CD4-positive, alpha-beta T cell (primary cell): ENCODE measurements around the gene UNC13D. TPM values are rescaled to one million over a fixed set of nuclear protein-coding genes. Genes with fewer than 3 reads are reported as not detected.

Experiments used
- ATAC-seq: fragments of 200-7000 bp; cut with Tn5 transposase; one replicate; pipeline ENCODE4 v1.10.0; 2022; ENCODE audit warnings: mild to moderate bottlenecking; ENCODE audit not compliant: poor library complexity
- CTCF ChIA-PET: fragments of 350-600 bp; sonication (Branson Sonifier 250); formaldehyde crosslinking; loops from one replicate; lab custom pipeline; 2021; ENCODE audit warnings: antibody characterized with exemption, inconsistent platforms; lab: Charles Lee
- POLR2A ChIA-PET: fragments of 350-600 bp; sonication (Branson Sonifier 250); formaldehyde crosslinking; loops from one replicate; lab custom pipeline; 2021; ENCODE audit warnings: antibody characterized with exemption, inconsistent platforms; lab: Charles Lee
- DNase-seq, 14 experiments: peaks; one replicate each; pipeline ENCODE4 v3.0.0-alpha.2; 2013 to 2020; ENCODE audit warnings: mixed read lengths in 2 of 14
- H3K27ac ChIP-seq, 2 donors: one replicate each; pipeline versions ENCODE4 v1.5.1 to v1.7.0; 2013; ENCODE audit warnings: low read length in 2 of 2, low read depth in 1 of 2, mild to moderate bottlenecking in 1 of 2
- H3K27me3 ChIP-seq, 2 experiments: 1 replicate in 1 of 2; 2 replicates in 1 of 2; pipeline versions ENCODE4 v1.6.1 to v1.7.0; 2013; ENCODE audit warnings: low read length in 2 of 2, control low read depth in 1 of 2, mild to moderate bottlenecking in 1 of 2, moderate library complexity in 1 of 2; ENCODE audit not compliant: insufficient read depth in 2 of 2, control insufficient read depth in 1 of 2
- H3K36me3 ChIP-seq: one replicate; pipeline ENCODE4 v1.6.1; 2013; ENCODE audit warnings: low read length, control low read depth; ENCODE audit not compliant: insufficient read depth
- H3K4me1 ChIP-seq: one replicate; pipeline ENCODE4 v1.6.1; 2013; ENCODE audit warnings: low read length, control low read depth; ENCODE audit not compliant: insufficient read depth
- H3K4me3 ChIP-seq: one replicate; pipeline ENCODE4 v1.5.1; 2013; ENCODE audit warnings: mild to moderate bottlenecking, low read length, moderate library complexity
- H3K9me3 ChIP-seq, 2 experiments: 1 replicate in 1 of 2; 2 replicates in 1 of 2; pipeline versions ENCODE4 v1.6.1 to v1.7.0; 2013; ENCODE audit warnings: low read length in 2 of 2, mild to moderate bottlenecking in 2 of 2, control low read depth in 1 of 2, moderate library complexity in 1 of 2; ENCODE audit not compliant: control insufficient read depth in 1 of 2, insufficient read depth in 1 of 2
- H3K27ac Mint-ChIP-seq: one replicate; pipeline ENCODE4 v1.8.0; 2020; ENCODE audit warnings: mixed read lengths
- H3K27me3 Mint-ChIP-seq: one replicate; pipeline ENCODE4 v1.8.0; 2021; ENCODE audit warnings: mixed read lengths
- H3K36me3 Mint-ChIP-seq: one replicate; pipeline ENCODE4 v1.8.0; 2021; ENCODE audit warnings: low read depth, mixed read lengths
- H3K4me1 Mint-ChIP-seq: one replicate; pipeline ENCODE4 v1.8.0; 2021; ENCODE audit warnings: low read depth, mixed read lengths
- H3K4me3 Mint-ChIP-seq: one replicate; pipeline ENCODE4 v1.8.0; 2020; ENCODE audit warnings: mild to moderate bottlenecking, mixed read lengths
- H3K9me3 Mint-ChIP-seq: one replicate; pipeline ENCODE4 v1.8.0; 2020; ENCODE audit warnings: mixed read lengths
- intact Hi-C, 2 experiments: fragments of 100-400 bp; cut with DNase I in 1 of 2; cut with micrococcal nuclease in 1 of 2; formaldehyde crosslinking; loops; one replicate each; pipeline versions ENCODE4 v1.15.1 to v1.9.0; 2023 to 2025; cut with DNase I, micrococcal nuclease
- total RNA-seq, 174 experiments: library from RNA in 2 of 174; stranded (reverse) in 2 of 174; gene quantifications; one replicate each; pipeline ENCODE4 v1.2.3 and lab custom pipeline; 2021 to 2026
- TF ChIP-seq, protein P1 (sequence below): fragments of 200-600 bp; IDR thresholded peaks from one replicate; pipeline ENCODE4 v1.8.0; 2022; ENCODE audit warnings: antibody characterized with exemption, mild to moderate bottlenecking

The UNC13D gene
- total RNA-seq, 2 experiments from 2014 or later: 110 to 112 TPM

DNA sequence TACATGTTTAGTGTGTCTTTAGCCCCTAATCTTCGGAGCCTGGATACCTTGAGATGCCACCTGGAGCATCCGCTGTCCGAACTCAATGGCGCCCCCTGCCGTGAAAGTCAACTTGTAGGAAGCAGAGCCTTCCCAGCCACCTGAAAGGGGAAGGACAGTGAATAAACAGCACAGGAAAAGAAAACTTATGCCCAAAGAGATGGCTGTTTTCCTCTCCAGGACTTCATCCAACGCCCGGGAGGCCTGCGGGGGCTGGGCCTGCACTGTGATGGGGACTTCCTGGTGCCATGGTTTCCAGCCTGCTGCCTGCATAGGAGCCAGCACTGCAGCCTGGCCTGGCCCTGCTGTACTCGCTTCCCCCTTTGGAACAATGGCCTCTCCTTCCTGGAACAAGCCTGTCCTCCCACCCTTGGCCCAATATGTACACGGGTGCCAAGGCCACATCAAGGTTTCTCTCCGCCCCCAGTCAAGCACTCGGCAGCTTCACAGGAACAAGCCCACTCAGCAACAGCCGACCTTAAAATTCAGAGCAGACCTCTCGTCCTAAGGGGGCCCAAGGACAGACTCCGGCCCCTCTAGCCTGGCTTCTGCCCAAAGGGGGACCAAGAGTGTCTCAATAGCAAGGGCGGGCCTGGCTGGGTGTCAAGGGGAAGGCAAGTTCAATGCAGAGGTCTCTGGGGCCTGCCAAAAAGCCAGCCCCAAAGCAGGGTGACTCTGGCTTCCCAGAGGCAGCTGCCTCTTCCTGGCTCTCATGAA, 4.5 kb upstream of the UNC13D start:
- Mint-ChIP-seq H3K4me1 (peaks cover 29% of the 10 kb centered on the region), H3K36me3 (peaks cover 71% of the 10 kb centered on the region), H3K9me3 (no peaks in the 10 kb centered on the region), H3K4me3 (peak overlapping the region; percentile 75), H3K27me3 (no peaks in the 10 kb centered on the region), H3K27ac (peak overlapping the region; percentile 79)
- ChIA-PET CTCF (interaction anchor here (1.0 to 3.7 kb wide), 5 partner anchors 9 to 95 kb away, joined by 3 to 18 read pairs (median 5); no protein-coding TSS in a partner anchor), POLR2A (interaction anchor here (0.6 to 1.7 kb wide), 6 partner anchors 16 to 70 kb away, joined by 3 to 7 read pairs (median 3); no protein-coding TSS in a partner anchor)
- TF ChIP-seq, protein P1, sequence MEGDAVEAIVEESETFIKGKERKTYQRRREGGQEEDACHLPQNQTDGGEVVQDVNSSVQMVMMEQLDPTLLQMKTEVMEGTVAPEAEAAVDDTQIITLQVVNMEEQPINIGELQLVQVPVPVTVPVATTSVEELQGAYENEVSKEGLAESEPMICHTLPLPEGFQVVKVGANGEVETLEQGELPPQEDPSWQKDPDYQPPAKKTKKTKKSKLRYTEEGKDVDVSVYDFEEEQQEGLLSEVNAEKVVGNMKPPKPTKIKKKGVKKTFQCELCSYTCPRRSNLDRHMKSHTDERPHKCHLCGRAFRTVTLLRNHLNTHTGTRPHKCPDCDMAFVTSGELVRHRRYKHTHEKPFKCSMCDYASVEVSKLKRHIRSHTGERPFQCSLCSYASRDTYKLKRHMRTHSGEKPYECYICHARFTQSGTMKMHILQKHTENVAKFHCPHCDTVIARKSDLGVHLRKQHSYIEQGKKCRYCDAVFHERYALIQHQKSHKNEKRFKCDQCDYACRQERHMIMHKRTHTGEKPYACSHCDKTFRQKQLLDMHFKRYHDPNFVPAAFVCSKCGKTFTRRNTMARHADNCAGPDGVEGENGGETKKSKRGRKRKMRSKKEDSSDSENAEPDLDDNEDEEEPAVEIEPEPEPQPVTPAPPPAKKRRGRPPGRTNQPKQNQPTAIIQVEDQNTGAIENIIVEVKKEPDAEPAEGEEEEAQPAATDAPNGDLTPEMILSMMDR: peak; percentile 76
- ATAC-seq: peak; percentile 27
- intact Hi-C loops: loop anchor here in 1 of 2 experiments (1.0 to 5.0 kb wide), 2 partner anchors 71 to 95 kb away; a partner anchor contains a TSS
- Histone ChIP-seq H3K27me3 (no peaks in the 10 kb centered on the region), H3K27ac (no peak overlapping the region), H3K4me1 (peaks cover 49% of the 10 kb centered on the region), H3K4me3 (no peak overlapping the region), H3K9me3 (no peaks in the 10 kb centered on the region), H3K36me3 (peaks cover 62% of the 10 kb centered on the region)
- DNase-seq: peak; percentile 74 to 91 (median 82)

DNA sequence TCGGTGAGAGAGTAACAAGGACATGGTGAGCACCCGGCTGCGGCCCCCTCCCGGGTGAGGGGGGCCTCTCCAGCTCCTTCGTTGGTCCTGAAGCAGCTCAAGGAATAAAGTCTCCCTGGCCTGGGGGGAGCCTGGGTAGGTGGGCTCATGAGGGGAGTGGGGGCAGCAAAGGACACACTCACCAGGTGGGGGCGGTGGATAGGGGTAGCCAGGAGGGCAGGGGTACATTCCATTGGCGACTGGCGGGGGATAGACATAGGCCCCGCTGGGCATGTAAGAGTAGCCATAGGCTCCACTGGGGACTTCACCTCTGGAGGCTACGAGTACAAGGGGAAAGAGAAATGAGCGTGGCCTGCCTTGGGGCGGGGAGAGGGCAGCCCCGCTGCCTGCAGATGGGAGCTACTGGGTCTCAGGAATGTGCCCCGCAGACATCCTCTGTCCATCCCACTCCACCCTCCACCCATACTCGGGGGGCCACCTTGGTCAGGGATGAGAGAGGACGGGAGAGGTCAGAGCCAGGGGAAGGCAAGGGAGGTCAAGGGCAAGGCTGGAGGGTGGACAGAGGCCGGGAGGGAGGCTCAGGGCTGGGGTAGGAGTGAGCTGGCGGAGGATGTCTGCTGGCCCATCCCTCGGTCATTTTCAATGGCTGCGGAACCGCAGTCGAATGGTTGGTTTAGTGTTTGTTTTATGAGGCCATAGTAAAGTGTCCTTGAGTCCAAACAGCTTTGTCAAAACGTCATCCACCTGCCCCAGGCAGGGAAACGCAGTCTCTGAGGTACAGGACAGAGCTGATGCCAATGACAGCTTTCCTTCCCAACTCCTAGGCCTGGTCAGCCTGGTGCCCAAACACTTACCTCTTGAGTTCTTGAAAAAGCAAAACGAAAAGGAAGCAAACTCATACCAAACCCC, 3.7 kb upstream of the UNC13D start:
- no peaks in the 10 kb centered on the region for H3K27me3 Mint-ChIP-seq

More for the DNA sequence above, 3.7 kb upstream of the UNC13D start:
- TF ChIP-seq, protein P1: no peak
- H3K4me1 Mint-ChIP-seq: peaks cover 26% of the 10 kb centered on the region
- peak overlapping the region; percentile 75 for H3K4me3 Mint-ChIP-seq
- CTCF ChIA-PET: interaction anchor here (0.9 to 3.7 kb wide), 8 partner anchors 10 to 94 kb away, joined by 3 to 18 read pairs (median 4); no protein-coding TSS in a partner anchor
- Histone ChIP-seq H3K9me3 (no peaks in the 10 kb centered on the region), H3K36me3 (peaks cover 62% of the 10 kb centered on the region), H3K4me3 (no peak overlapping the region), H3K27ac (no peak overlapping the region), H3K4me1 (peaks cover 47% of the 10 kb centered on the region), H3K27me3 (no peaks in the 10 kb centered on the region)
- intact Hi-C loops: loop anchor here in 1 of 2 experiments (1.0 to 5.0 kb wide), 2 partner anchors 71 to 95 kb away; a partner anchor contains a TSS
- DNase-seq: peak in 1 of 14 experiments; percentile 28
- H3K9me3 Mint-ChIP-seq: no peaks in the 10 kb centered on the region
- peak overlapping the region; percentile 79 for H3K27ac Mint-ChIP-seq
- ATAC-seq: no peak
- peaks cover 76% of the 10 kb centered on the region for H3K36me3 Mint-ChIP-seq
- POLR2A ChIA-PET: interaction anchor here (0.6 to 4.5 kb wide), 9 partner anchors 6 to 94 kb away, joined by 3 to 125 read pairs (median 3); partner anchors contain the start of gene WBP2
